Heart left ventricle (tissue), 13 donors: ENCODE measurements around the gene GNPAT.

Experiments used
- POLR2A ChIP-seq, 2 donors: fragments of 450-650 bp; IDR thresholded peaks; one replicate each; pipeline ENCODE4 v1.6.1; 2017; ENCODE audit warnings: antibody characterized with exemption in 2 of 2, mild to moderate bottlenecking in 2 of 2, moderate library complexity in 2 of 2
- TF ChIP-seq, protein P1 (sequence below), 12 donors: fragments of 200-600 bp; sonication (generic) in 4 of 12; IDR thresholded peaks; one replicate each; pipeline versions ENCODE4 v1.5.0 to v1.8.0; 2018 to 2022; ENCODE audit warnings: antibody characterized with exemption in 12 of 12, mild to moderate bottlenecking in 5 of 12
- donor health status: ischemic (EF 13 %, LVEDD 7.1; RV severe dilation, severe dysfunction).
- donor health status: DM: no; HTN: yes; CAD: no.
- donor health status: DM: no; HTN: no; CAD: no.
- donor health status: ischemic (EF 25% LVEDD 6.9; RV normal size, moderate dysfunction).
- donor health status: ischemic (EF 25% LVEDD 5.7; RV mildly dilated, moderate dysfunction).
- donor health status: ischemic (EF 35%, LVEDD 5.7; RV mildly dilated, moderate dysfunction).
- donor health status: nonischemic (EF 11% LVEDD 7.7; RV severe dilation, severe dysfunction).
- donor health status: DM: yes; HTN: yes; CAD: no.
- donor health status: PGD.
- donor health status: ischemic (EF 29% LVEDD 5.4; RV normal size, mild dysfunction).
- donor health status: nonischemic (EF 23%, LVEDD 6.1; RV moderate dilation, normal function).

DNA sequence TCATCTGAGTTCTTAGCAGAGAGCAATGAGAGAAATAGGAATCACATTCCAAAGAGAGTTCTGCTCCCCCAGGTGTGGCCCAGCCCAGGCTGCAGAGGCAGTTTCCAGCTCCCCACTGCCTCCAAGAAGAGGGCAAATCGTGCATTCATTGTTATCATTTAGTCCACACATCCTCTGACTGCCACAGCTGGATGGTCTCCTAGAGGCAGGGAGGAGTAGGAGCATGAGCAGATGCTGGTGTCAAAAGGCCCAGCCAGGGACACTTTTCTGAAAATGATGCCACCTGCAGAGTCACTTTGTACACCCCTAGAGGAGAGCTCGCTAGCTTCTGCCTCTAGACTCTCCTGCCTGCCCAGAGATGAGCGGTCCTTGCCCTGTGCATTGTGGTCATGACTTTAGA is 33.6 kb upstream of the GNPAT start:
- TF ChIP-seq POLR2A (IDR thresholded peaks at IDR 0.05), result no peak
- TF ChIP-seq, protein P1, sequence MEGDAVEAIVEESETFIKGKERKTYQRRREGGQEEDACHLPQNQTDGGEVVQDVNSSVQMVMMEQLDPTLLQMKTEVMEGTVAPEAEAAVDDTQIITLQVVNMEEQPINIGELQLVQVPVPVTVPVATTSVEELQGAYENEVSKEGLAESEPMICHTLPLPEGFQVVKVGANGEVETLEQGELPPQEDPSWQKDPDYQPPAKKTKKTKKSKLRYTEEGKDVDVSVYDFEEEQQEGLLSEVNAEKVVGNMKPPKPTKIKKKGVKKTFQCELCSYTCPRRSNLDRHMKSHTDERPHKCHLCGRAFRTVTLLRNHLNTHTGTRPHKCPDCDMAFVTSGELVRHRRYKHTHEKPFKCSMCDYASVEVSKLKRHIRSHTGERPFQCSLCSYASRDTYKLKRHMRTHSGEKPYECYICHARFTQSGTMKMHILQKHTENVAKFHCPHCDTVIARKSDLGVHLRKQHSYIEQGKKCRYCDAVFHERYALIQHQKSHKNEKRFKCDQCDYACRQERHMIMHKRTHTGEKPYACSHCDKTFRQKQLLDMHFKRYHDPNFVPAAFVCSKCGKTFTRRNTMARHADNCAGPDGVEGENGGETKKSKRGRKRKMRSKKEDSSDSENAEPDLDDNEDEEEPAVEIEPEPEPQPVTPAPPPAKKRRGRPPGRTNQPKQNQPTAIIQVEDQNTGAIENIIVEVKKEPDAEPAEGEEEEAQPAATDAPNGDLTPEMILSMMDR (IDR thresholded peaks at IDR 0.05), result no peak
